ENCODE data around the gene OR10AD1.
A peak's percentile ranks its signal among the peaks of the same experiment; 100 is the strongest.

Gene OR10AD1

GRCh38 chr12:48202766-48203165, 326 bp downstream of the OR10AD1 start:
- no peak overlapping the region for H3K4me2 ChIP-seq
- peaks cover 20% of the 10 kb centered on the region for H3K4me1 ChIP-seq
- H3K9ac ChIP-seq, result no peak overlapping the region
- H3K27me3 ChIP-seq, result no peaks in the 10 kb centered on the region
- H3K9me3 ChIP-seq, result peaks cover 34% of the 10 kb centered on the region
- H3K27ac ChIP-seq, result no peak overlapping the region
- no peak for TF ChIP-seq Cebpa-rat (IDR thresholded peaks at IDR 0.05)
- H4K20me1 ChIP-seq, result no peaks in the 10 kb centered on the region
- H3K36me3 ChIP-seq, result peaks cover 16% of the 10 kb centered on the region
- H3K4me3 ChIP-seq, result no peak overlapping the region

GRCh38 chr12:48201516-48201915, 1.6 kb downstream of the OR10AD1 start:
- no peak for TF ChIP-seq Cebpa-rat (IDR thresholded peaks at IDR 0.05)
- no peak overlapping the region for H3K4me2 ChIP-seq

DNA sequence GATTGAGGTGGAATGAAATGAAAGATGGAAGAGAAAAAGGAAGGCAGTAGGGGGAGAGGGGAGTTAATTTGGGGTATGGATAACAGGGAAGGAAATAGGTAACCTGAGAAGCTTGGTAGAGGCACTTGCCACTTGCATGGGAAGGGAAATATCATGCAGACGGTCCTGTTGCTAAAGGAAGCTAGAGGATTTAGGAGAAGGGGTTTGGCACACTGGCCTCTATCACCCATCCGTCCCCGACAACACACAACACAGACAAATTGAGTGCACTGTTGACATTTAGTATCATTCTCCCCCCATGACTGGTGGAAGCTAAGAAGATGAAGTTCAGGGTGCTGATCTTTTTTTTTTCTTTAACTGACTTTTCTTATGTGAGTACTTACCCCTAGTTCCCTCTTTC, 2.0 kb downstream of the OR10AD1 start:
- Histone ChIP-seq H3K4me2 (no peak overlapping the region), H3K4me3 (no peak overlapping the region), H3K27me3 (no peaks in the 10 kb centered on the region), H4K20me1 (no peaks in the 10 kb centered on the region), H3K9me3 (peaks cover 17% of the 10 kb centered on the region), H3K4me1 (peaks cover 30% of the 10 kb centered on the region), H3K9ac (no peak overlapping the region), H3K36me3 (peaks cover 9% of the 10 kb centered on the region; the same call in 1 of the 2 replicates), H3K27ac (no peak overlapping the region)
- no peak for TF ChIP-seq Cebpa-rat (IDR thresholded peaks at IDR 0.05)

More at GRCh38 chr12:48201516-48201915, 1.6 kb downstream of the OR10AD1 start:
- Histone ChIP-seq H3K9me3 (peaks cover 21% of the 10 kb centered on the region), H3K36me3 (peaks cover 13% of the 10 kb centered on the region), H3K4me3 (no peak overlapping the region), H3K27me3 (no peaks in the 10 kb centered on the region), H4K20me1 (no peaks in the 10 kb centered on the region), H3K4me1 (peaks cover 30% of the 10 kb centered on the region), H3K9ac (no peak overlapping the region), H3K27ac (no peak overlapping the region)

DNA sequence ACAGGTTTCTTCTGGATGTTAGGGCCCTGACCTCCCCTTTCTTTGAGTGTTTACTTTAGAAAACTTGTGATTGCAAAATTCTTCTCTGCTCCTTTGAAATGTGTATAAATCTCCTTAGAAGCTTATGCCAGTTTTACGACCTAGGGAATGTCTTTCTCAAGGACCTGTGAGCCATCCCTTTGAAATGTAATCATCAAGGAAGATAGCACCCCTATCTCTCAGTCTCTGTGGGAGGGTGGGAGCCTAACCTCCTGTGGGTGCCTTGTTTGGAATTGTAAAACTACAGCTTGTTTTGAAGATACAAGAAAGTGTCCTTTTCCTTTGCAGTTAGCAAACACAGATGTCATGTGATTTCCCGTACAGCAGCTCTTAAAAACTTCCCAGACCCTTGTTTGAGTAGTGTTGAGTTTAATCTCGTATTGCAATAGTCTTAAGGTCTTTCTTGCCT, 3.3 kb downstream of the OR10AD1 start:
- H3K4me3 ChIP-seq, result 0 out of 2 replicates have a peak overlapping the region, but pooled peaks have one; percentile 76
- no peaks in the 10 kb centered on the region for H3K27me3 ChIP-seq
- H4K20me1 ChIP-seq, result no peaks in the 10 kb centered on the region
- 0 out of 2 replicates have a peak overlapping the region, but pooled peaks have one; percentile 8 for H3K27ac ChIP-seq
- H3K4me1 ChIP-seq, result peaks cover 30% of the 10 kb centered on the region
- peak overlapping the region; percentile 94 for H3K4me2 ChIP-seq
- no peaks in the 10 kb centered on the region for H3K36me3 ChIP-seq
- H3K9me3 ChIP-seq, result peaks cover 7% of the 10 kb centered on the region; the same call in 1 of the 2 replicates
- peak overlapping the region; percentile 92; the same call in 1 of the 2 replicates for H3K9ac ChIP-seq
- no peak for TF ChIP-seq Cebpa-rat (IDR thresholded peaks at IDR 0.05)

GRCh38 chr12:48198985-48199384, 4.1 kb downstream of the OR10AD1 start:
- no peaks in the 10 kb centered on the region for H3K27me3 ChIP-seq
- peak overlapping the region; percentile 76 for H3K4me3 ChIP-seq
- no peaks in the 10 kb centered on the region for H4K20me1 ChIP-seq
- peak overlapping the region; percentile 92 for H3K9ac ChIP-seq
- H3K9me3 ChIP-seq, result peaks cover 3% of the 10 kb centered on the region; the same call in 1 of the 2 replicates
- no peaks in the 10 kb centered on the region for H3K36me3 ChIP-seq
- H3K27ac ChIP-seq, result peak overlapping the region; percentile 96
- H3K4me2 ChIP-seq, result peak overlapping the region; percentile 94
- peaks cover 30% of the 10 kb centered on the region for H3K4me1 ChIP-seq
- TF ChIP-seq Cebpa-rat (IDR thresholded peaks at IDR 0.05), result no peak

DNA sequence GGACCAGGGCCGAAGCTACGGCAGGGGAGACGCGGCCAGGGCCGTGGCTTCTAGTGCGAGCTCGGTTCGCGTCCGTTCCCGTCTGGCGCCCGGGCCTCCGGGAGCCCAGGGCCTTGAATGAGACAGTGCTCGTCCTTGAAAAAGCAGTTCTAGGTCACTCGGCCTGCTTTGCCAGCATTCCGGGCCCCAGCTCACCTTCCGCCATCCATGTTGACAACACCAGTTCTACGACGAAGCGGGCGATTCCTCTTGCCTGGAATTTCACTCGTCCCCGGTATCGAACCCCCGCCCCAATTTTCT, 4.5 kb downstream of the OR10AD1 start:
- Histone ChIP-seq H3K36me3 (no peaks in the 10 kb centered on the region), H4K20me1 (no peaks in the 10 kb centered on the region), H3K27ac (peak overlapping the region; percentile 96), H3K4me1 (peaks cover 30% of the 10 kb centered on the region), H3K27me3 (no peaks in the 10 kb centered on the region), H3K4me3 (peak overlapping the region; percentile 76), H3K9ac (peak overlapping the region; percentile 92), H3K9me3 (no peaks in the 10 kb centered on the region; the same call in 1 of the 2 replicates), H3K4me2 (peak overlapping the region; percentile 94)
- no peak for TF ChIP-seq Cebpa-rat (IDR thresholded peaks at IDR 0.05)

DNA sequence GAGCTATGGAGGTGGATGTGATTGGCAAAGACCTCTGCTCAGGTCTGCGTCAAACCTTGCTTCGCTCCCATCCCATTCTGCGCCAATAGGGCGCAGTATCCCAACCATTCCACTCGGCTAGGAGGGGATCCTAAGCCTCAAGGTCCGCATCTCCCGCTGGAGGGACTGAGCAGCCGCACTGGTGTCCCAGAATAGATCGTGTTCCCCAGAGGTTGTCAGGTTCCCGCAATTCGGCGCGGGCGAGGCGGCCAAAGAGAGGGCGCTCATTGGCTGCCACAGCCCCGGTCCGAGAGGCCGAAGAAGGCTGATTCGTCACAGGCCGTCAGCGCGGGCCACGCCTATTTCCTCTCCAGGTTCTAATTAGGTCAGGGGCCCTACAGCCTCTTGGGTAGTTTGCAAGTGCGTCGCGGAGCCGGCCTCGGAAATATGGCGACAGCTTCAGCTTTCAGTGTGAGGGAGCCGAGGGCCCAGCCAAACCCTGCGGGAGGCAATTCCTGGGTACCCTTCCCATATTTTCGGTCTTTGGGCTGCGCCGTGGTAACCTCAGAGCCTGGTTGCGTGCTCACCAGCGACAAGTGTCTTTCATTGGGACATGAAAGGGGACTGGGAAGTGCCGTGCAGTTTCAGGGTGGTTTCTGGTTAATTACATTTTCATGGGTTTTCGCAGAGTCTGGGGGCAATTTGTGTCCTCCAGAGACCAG, 5.0 kb downstream of the OR10AD1 start:
- peak overlapping the region; percentile 92 for H3K9ac ChIP-seq
- H3K9me3 ChIP-seq, result no peaks in the 10 kb centered on the region; the same call in 1 of the 2 replicates
- no peaks in the 10 kb centered on the region for H3K36me3 ChIP-seq
- H3K4me3 ChIP-seq, result peak overlapping the region; percentile 76
- H4K20me1 ChIP-seq, result no peaks in the 10 kb centered on the region
- peak overlapping the region; percentile 96 for H3K27ac ChIP-seq
- H3K4me1 ChIP-seq, result peaks cover 30% of the 10 kb centered on the region
- no peaks in the 10 kb centered on the region for H3K27me3 ChIP-seq
- peak overlapping the region; percentile 94 for H3K4me2 ChIP-seq
- no peak for TF ChIP-seq Cebpa-rat (IDR thresholded peaks at IDR 0.05)

DNA sequence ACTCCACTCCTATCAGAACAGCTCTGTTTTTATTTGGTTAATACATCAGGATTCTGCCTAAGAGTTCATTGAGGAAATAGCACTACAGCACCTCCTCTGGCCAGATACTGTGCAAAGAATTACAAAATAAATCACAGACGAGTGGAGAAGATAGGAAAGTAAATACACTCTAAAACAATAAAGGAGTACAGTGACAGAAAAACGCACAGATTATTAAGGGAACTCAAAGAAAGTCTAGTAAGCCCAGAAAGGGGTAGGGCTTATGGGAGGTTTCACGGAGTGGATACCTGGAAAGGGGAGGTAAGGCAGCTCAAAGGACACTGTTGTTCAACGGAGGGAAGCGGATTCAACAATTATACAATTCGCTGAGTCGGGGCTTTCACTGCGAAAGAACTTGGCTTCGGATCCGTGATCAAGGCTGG, 5.5 kb downstream of the OR10AD1 start:
- Histone ChIP-seq H3K4me2 (peak overlapping the region; percentile 94), H3K27ac (peak overlapping the region; percentile 96), H3K27me3 (no peaks in the 10 kb centered on the region), H3K9ac (peak overlapping the region; percentile 92), H3K9me3 (no peaks in the 10 kb centered on the region; the same call in 1 of the 2 replicates), H4K20me1 (no peaks in the 10 kb centered on the region), H3K4me1 (peaks cover 30% of the 10 kb centered on the region), H3K4me3 (peak overlapping the region; percentile 76), H3K36me3 (no peaks in the 10 kb centered on the region)
- TF ChIP-seq Cebpa-rat (IDR thresholded peaks at IDR 0.05), result no peak

DNA sequence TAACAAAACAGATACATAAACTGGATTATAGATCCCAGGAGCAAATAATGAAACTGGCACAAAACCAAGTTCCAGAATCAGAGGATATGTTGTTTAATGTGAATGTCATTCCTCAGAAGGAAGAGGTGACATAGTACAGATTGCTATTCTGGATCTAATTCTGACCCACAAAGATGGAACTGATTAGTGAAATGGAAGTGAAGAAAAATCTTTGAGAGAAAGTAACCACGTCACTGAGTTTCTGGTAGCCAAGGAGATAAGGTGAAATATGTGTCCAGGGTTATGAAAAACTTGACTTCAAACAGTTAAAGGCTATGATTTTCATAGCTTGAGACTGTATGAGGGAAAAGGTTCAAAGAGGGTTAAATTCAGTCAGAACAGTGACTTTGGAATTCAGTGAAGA, 8.3 kb downstream of the OR10AD1 start:
- Histone ChIP-seq H3K36me3 (no peaks in the 10 kb centered on the region), H3K4me1 (peaks cover 24% of the 10 kb centered on the region), H3K9ac (no peak overlapping the region), H4K20me1 (no peaks in the 10 kb centered on the region), H3K4me3 (no peak overlapping the region), H3K4me2 (no peak overlapping the region), H3K9me3 (no peaks in the 10 kb centered on the region), H3K27me3 (no peaks in the 10 kb centered on the region), H3K27ac (no peak overlapping the region)
- TF ChIP-seq Cebpa-rat (IDR thresholded peaks at IDR 0.05), result no peak

GRCh38 chr12:48193623-48194022, 9.5 kb downstream of the OR10AD1 start:
- TF ChIP-seq Cebpa-rat (IDR thresholded peaks at IDR 0.05), result no peak

More at GRCh38 chr12:48193623-48194022, 9.5 kb downstream of the OR10AD1 start:
- no peaks in the 10 kb centered on the region for H3K36me3 ChIP-seq
- no peak overlapping the region for H3K4me2 ChIP-seq
- peaks cover 12% of the 10 kb centered on the region for H3K4me1 ChIP-seq
- no peak overlapping the region for H3K9ac ChIP-seq
- no peaks in the 10 kb centered on the region for H3K9me3 ChIP-seq
- H4K20me1 ChIP-seq, result no peaks in the 10 kb centered on the region
- no peak overlapping the region for H3K4me3 ChIP-seq
- no peak overlapping the region for H3K27ac ChIP-seq
- no peaks in the 10 kb centered on the region for H3K27me3 ChIP-seq
